Rectal smooth muscle tissue (tissue), 1 donor: Measurements from ENCODE around the gene ETFA.
A peak's percentile ranks its signal among the peaks of the same experiment; 100 is the strongest.

Source experiments
- H3K27ac ChIP-seq: one replicate; pipeline ENCODE4 v1.7.0; 2013; ENCODE audit warnings: low read depth, low read length, inconsistent platforms
- H3K27me3 ChIP-seq: one replicate; pipeline ENCODE4 v1.7.0; 2013; ENCODE audit warnings: low read length; ENCODE audit not compliant: control insufficient read depth, insufficient read depth
- H3K36me3 ChIP-seq: one replicate; pipeline ENCODE4 v1.7.0; 2013; ENCODE audit warnings: low read length; ENCODE audit not compliant: control insufficient read depth, insufficient read depth
- H3K4me1 ChIP-seq: one replicate; pipeline ENCODE4 v1.7.0; 2013; ENCODE audit warnings: low read length; ENCODE audit not compliant: control insufficient read depth, insufficient read depth
- H3K4me3 ChIP-seq: one replicate; pipeline ENCODE4 v1.7.0; 2013; ENCODE audit warnings: low read length
- H3K9ac ChIP-seq: one replicate; pipeline ENCODE4 v1.7.0; 2013; ENCODE audit warnings: low read length

ETFA gene

DNA sequence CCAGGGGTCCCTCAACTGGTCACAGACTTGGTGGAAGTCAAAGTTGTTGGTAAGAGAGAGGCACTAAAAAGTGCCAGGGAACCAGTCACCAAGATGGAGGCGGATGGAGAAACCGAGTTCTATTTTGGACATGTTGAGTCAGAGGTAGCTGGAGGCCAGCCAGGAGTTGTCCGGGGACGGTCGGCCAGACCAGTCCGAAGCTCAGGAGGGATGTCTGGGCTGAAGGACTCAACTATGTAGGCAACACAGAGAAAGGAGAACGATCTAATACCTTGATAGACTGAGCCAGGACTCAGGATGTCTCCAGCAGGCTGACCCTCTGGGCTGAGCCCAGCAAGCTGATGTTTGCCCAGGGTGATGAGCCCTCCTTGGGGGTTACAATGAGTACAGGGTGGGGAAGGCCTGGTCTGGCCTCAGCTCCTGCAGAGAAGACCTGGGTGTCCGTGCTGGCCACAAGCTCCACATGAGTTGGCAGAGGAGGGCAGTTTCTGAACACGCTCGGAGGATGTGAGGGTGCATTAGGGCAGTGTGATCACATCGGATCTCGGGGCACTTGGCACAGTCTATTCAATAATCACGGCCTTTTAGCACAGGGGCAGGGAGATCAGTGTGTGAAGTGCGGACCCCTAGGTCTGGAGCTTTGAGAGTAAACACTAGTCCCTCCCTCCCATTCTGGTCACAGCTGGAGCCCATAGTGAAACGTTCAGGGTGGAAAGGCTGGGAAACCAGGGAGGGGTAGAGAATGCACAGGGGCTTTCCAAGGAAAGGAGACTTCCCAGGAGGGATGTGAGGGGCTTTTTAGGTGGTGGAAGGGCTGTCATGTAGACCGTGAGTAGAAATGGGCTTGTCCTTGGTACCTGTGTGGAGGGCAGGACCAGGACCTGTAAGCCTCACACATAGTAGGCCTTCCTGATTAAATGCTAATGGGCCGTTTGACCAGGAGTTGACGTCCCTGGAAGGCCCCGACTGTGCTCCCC lies 111.9 kb downstream of the ETFA start:
- no peaks in the 10 kb centered on the region for H3K36me3 ChIP-seq
- no peaks in the 10 kb centered on the region for H3K27me3 ChIP-seq
- no peak overlapping the region for H3K9ac ChIP-seq
- peaks cover 19% of the 10 kb centered on the region for H3K4me1 ChIP-seq
- H3K27ac ChIP-seq = no peak overlapping the region
- H3K4me3 ChIP-seq = no peak overlapping the region

DNA sequence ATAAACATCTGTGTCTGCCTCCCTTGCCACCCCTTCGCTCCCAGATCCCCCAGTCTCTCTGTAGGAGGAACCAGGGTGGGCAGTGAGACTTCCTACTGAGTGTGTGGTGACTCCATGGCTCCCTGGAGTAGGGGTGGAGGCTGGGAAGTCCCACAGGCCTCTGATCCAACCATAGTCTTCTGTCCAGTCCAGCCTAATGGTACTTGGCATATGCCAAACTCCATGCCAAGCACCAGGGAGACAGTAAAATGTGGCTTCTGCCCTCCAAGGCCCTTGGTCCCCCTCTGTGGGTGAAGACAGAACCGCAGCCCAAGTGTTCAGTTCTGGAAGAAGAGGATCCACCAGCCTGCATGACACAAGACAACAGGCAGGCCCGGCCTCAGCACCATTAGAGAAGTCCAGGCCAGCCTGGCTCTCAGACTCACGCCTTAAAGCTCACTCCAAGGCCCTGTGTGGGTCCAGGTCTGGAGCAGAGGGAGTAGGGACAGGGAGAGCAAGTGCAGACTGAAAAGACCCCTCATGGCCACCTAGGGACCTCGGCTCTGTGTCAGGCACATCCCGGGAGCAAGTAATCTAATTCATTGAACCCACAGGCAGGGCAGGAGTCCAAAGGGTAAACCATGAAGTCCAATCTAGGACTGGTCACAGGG lies 112.7 kb downstream of the ETFA start:
- peaks cover 19% of the 10 kb centered on the region for H3K4me1 ChIP-seq
- no peaks in the 10 kb centered on the region for H3K36me3 ChIP-seq
- H3K9ac ChIP-seq = no peak overlapping the region
- no peak overlapping the region for H3K27ac ChIP-seq
- no peaks in the 10 kb centered on the region for H3K27me3 ChIP-seq
- H3K4me3 ChIP-seq = no peak overlapping the region

GRCh38 chr15:76197703-76198455 lies 113.4 kb downstream of the ETFA start:
- no peaks in the 10 kb centered on the region for H3K27me3 ChIP-seq
- H3K4me1 ChIP-seq = peaks cover 19% of the 10 kb centered on the region
- H3K36me3 ChIP-seq = no peaks in the 10 kb centered on the region
- H3K9ac ChIP-seq = no peak overlapping the region
- H3K4me3 ChIP-seq = no peak overlapping the region
- no peak overlapping the region for H3K27ac ChIP-seq

- Histone ChIP-seq H3K27me3 (peaks cover under 1% of the 10 kb centered on the region), H3K9ac (no peak overlapping the region), H3K4me1 (peaks cover 19% of the 10 kb centered on the region), H3K27ac (peak overlapping the region; percentile 6), H3K4me3 (no peak overlapping the region), H3K36me3 (no peaks in the 10 kb centered on the region)
These were observed 114.7 kb downstream of the ETFA start for GRCh38 chr15:76196269-76197231.

GRCh38 chr15:76195506-76196268 lies 115.6 kb downstream of the ETFA start:
- no peak overlapping the region for H3K4me3 ChIP-seq
- no peaks in the 10 kb centered on the region for H3K36me3 ChIP-seq
- peaks cover 23% of the 10 kb centered on the region for H3K4me1 ChIP-seq
- peaks cover 5% of the 10 kb centered on the region for H3K27me3 ChIP-seq
- H3K9ac ChIP-seq = no peak overlapping the region
- peak overlapping the region; percentile 6 for H3K27ac ChIP-seq

DNA sequence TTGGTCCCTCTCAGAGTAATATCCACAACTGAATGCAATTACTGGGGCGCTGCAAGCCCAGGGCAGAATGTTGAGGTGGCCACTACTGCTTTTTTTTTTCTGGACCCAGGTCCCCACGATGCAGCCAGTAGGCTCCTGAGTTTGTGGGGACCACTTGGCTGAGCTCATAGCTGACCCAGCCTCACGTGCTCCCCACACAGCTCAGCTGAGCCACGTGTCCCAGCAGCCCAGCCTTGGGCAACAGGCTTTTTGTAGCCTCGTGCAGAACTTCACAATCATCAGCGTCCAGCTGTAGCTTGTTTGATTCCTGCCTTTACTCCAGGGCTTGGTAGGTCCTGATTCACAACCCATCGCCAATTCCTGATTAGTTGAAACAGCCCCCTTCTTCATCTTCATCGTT lies 117.3 kb downstream of the ETFA start:
- peaks cover 8% of the 10 kb centered on the region for H3K27me3 ChIP-seq
- H3K4me1 ChIP-seq = peaks cover 20% of the 10 kb centered on the region
- no peak overlapping the region for H3K27ac ChIP-seq
- no peaks in the 10 kb centered on the region for H3K36me3 ChIP-seq
- H3K9ac ChIP-seq = no peak overlapping the region
- H3K4me3 ChIP-seq = no peak overlapping the region

- Histone ChIP-seq H3K4me1 (peaks cover 18% of the 10 kb centered on the region), H3K27me3 (peaks cover 8% of the 10 kb centered on the region), H3K36me3 (no peaks in the 10 kb centered on the region), H3K27ac (no peak overlapping the region), H3K4me3 (no peak overlapping the region), H3K9ac (no peak overlapping the region)
These were observed 118.6 kb downstream of the ETFA start for GRCh38 chr15:76192715-76193114.

- no peak overlapping the region for H3K9ac ChIP-seq
- H3K27me3 ChIP-seq = peaks cover 8% of the 10 kb centered on the region
- no peaks in the 10 kb centered on the region for H3K36me3 ChIP-seq
- no peak overlapping the region for H3K27ac ChIP-seq
- H3K4me3 ChIP-seq = no peak overlapping the region
- H3K4me1 ChIP-seq = peaks cover 10% of the 10 kb centered on the region
These were observed 119.6 kb downstream of the ETFA start for GRCh38 chr15:76191539-76192244.

DNA sequence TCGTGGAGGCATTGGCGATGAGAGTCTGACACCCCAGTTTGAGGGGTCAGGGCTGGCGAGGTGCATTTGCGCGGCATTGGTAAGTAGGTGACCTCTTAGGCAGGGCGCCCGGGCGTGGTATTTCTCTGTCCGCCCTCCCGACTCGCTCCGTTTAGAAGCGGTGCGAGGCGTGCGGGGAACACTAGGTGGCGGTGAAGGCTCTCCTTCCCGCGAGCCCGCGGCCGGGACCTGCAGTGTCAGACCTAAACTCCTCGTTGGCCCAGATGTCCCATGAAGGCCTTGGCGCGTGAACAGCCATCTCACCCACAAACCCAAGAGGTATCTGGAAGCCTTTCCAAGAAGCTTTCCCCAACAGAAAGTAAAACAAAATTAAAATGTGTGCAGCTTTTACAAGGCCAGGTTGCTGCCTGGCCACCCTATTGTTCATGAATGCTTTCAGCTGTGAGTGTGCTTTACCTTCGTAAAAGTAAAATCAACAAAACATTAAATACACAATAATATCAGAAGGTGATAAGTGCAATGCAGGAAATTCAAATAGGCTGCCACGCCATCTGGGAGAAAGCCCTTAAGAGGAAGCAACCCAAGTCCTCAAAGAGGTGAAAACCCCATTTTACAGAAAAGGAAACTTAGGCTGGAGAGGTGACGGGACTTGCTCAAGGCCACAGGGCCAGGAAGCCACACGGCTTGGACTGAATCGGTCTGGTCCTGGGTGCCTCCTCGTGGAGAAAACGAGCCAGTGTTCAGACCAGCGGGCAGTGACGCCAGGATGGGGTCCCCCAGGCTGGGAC lies 120.3 kb downstream of the ETFA start:
- no peak overlapping the region for H3K4me3 ChIP-seq
- no peak overlapping the region for H3K27ac ChIP-seq
- H3K27me3 ChIP-seq = peaks cover 8% of the 10 kb centered on the region
- peak overlapping the region; percentile 47 for H3K9ac ChIP-seq
- no peaks in the 10 kb centered on the region for H3K36me3 ChIP-seq
- peaks cover 5% of the 10 kb centered on the region for H3K4me1 ChIP-seq

DNA sequence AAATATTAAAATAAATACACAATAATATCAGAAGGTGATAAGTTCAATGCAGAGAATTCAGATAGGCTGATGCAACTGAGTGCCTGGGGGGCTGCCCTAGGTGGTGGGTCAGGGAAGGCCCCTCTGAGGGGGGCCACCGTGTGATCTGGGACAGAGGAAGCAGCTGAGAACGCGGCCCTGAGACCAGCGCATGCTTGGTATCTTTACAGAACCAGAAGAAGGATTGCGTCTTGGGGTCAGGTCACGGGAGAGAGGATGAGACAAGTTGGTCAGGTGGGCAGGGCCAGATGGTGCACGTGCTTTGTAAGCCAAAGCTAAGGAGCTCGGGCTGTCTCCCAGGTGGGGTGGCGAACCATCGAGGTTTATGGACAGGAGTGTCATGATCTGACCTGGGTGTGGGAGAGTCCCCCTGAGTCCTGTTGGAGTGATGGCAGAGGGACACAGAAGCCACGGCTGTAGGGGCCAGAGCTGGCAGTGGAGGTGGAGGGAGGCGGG lies 121.2 kb downstream of the ETFA start:
- H3K27me3 ChIP-seq = peaks cover 8% of the 10 kb centered on the region
- no peaks in the 10 kb centered on the region for H3K36me3 ChIP-seq
- peaks cover 4% of the 10 kb centered on the region for H3K4me1 ChIP-seq
- no peak overlapping the region for H3K27ac ChIP-seq
- no peak overlapping the region for H3K4me3 ChIP-seq
- H3K9ac ChIP-seq = no peak overlapping the region
